Measurements from ENCODE around the gene RNF31. TPM values are rescaled to one million over a fixed set of nuclear protein-coding genes. Genes with fewer than 3 reads are reported as not detected.

RNF31 gene
- total RNA-seq, 1 experiment from 2014 or later, result 48.6 TPM

GRCh38 chr14:24122898-24123297 is 24.4 kb upstream of the RNF31 start:
- no peaks in the 10 kb centered on the region for H3K9me3 ChIP-seq (ENCODE audit: control insufficient read depth, insufficient read depth, low read depth, low read length)
- no peak overlapping the region for H3K4me3 ChIP-seq (ENCODE audit: low read depth in 2 of 2, low read length in 2 of 2)
- in situ Hi-C loops (cut with HindIII; ENCODE audit: low pct_unique_long_range_greater_than_20kb, low sequenced_read_pairs) (no loop called here), intact Hi-C loops (cut with micrococcal nuclease; ENCODE audit: unreplicated experiment) (no loop called here)
- H3K4me1 ChIP-seq (ENCODE audit: control insufficient read depth, insufficient read depth, low read length), result no peaks in the 10 kb centered on the region
- TF ChIP-seq POLR2AphosphoS5 (IDR thresholded peaks at IDR 0.05; ENCODE audit: low read depth, low read length), result no peak
- TF ChIP-seq TCF7L2 (IDR thresholded peaks at IDR 0.05; ENCODE audit: low read depth, low read length), result no peak
- no peak for TF ChIP-seq REST (IDR thresholded peaks at IDR 0.05; ENCODE audit: insufficient read depth in 1 of 2, low read depth in 2 of 2, low read length in 1 of 2)
- TF ChIP-seq CTCF (IDR thresholded peaks at IDR 0.05), result no peak
- TF ChIP-seq SIN3A (IDR thresholded peaks at IDR 0.05; ENCODE audit: borderline replicate concordance, insufficient read depth, low read depth, low read length), result no peak
- ATAC-seq (no peak), DNase-seq (ENCODE audit: low read depth, low spot score) (no peak)
- ChIA-PET POLR2A (no interaction called here), CTCF (no interaction called here)
- no peaks in the 10 kb centered on the region for H3K27me3 ChIP-seq (ENCODE audit: control insufficient read depth, insufficient read depth, low read length)
- no TSS peak for BruUV-seq (replicated peaks)
- H3K27ac ChIP-seq (ENCODE audit: low read length), result no peak overlapping the region
- H3K36me3 ChIP-seq (ENCODE audit: control insufficient read depth, insufficient read depth, low read length), result peaks cover 2% of the 10 kb centered on the region

DNA sequence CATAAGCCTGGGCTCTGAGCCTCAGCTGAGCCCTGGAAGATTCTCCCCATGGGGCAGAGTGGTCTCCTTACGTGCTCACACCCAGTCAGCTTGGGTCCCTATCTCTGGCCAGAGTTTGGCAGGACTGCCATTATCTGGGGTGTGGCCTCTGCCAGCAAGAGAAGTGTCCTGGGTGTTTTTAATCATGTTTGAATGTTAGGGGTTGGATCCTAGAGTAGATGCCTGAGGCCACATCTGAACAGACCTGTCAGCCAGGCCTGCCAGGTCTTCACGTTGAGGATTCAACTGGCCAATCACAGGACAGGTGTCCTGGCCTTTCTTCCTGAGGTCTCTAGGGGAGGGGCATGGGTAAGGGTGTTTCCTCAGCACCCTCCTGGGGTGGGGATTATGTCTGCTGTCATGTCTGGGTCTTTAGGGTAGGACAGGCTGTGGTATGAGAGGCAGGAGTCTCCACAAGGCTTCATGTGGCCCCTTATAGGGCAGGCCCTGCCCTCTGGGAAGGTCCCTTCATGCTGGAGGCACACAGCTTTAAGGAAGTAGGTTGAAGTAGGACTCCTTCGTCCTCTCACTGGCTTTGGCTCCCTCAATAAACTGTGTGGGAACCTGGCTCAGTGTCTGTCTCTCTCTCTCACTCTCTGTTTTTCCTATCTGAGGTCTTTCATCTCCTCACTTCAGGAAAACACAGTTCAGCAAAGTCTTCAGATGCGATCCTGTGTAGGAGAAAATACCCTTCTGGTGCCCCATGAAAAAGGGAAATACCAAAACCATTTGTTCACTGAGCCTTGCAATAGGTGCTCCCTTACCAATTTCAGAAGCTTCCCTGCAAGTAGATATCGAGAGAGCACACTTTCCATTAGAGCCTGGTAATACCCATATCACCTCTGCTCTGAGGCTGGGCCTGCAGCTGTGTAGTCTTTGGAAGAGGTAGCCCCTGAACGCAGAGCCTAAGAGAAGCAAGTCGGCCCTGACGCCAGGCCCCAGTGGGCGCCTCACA is 23.6 kb upstream of the RNF31 start:
- no TSS peak for BruUV-seq (replicated peaks)
- POLR2A ChIA-PET, result no interaction called here
- no peaks in the 10 kb centered on the region for H3K4me1 ChIP-seq (ENCODE audit: control insufficient read depth, insufficient read depth, low read length)
- H3K4me3 ChIP-seq (ENCODE audit: low read depth in 2 of 2, low read length in 2 of 2), result no peak overlapping the region
- H3K27me3 ChIP-seq (ENCODE audit: control insufficient read depth, insufficient read depth, low read length), result no peaks in the 10 kb centered on the region
- no peak for DNase-seq (ENCODE audit: low read depth, low spot score)
- CTCF ChIA-PET, result no interaction called here
- no peak for TF ChIP-seq SIN3A (IDR thresholded peaks at IDR 0.05; ENCODE audit: borderline replicate concordance, insufficient read depth, low read depth, low read length)
- no peak for TF ChIP-seq POLR2AphosphoS5 (IDR thresholded peaks at IDR 0.05; ENCODE audit: low read depth, low read length)
- no peak for TF ChIP-seq TCF7L2 (IDR thresholded peaks at IDR 0.05; ENCODE audit: low read depth, low read length)
- no peak for TF ChIP-seq CTCF (IDR thresholded peaks at IDR 0.05)
- TF ChIP-seq REST (IDR thresholded peaks at IDR 0.05; ENCODE audit: insufficient read depth in 1 of 2, low read depth in 2 of 2, low read length in 1 of 2), result no peak
- peaks cover 2% of the 10 kb centered on the region; the same call in 1 of the 2 replicates for H3K36me3 ChIP-seq (ENCODE audit: control insufficient read depth, insufficient read depth, low read length)
- H3K27ac ChIP-seq (ENCODE audit: low read length), result no peak overlapping the region
- intact Hi-C loops (cut with micrococcal nuclease; ENCODE audit: unreplicated experiment), result no loop called here
- in situ Hi-C loops (cut with HindIII; ENCODE audit: low pct_unique_long_range_greater_than_20kb, low sequenced_read_pairs), result no loop called here
- H3K9me3 ChIP-seq (ENCODE audit: control insufficient read depth, insufficient read depth, low read depth, low read length), result no peaks in the 10 kb centered on the region
- ATAC-seq, result no peak
